WTC11 (cell line): ENCODE results near the gene LRRTM3.

Experiments used
- CREB1 ChIP-seq: sonication (generic); formaldehyde crosslinking; IDR thresholded peaks from 2 replicates; pipeline ENCODE4 v1.8.0; 2023; ENCODE audit warnings: mild to moderate bottlenecking, missing genetic modification reagents
- FOXK1 ChIP-seq: sonication (generic); formaldehyde crosslinking; IDR thresholded peaks from 2 replicates; pipeline ENCODE4 v1.8.0; 2022; ENCODE audit warnings: mild to moderate bottlenecking, moderate library complexity, missing genetic modification reagents
- FOXP1 ChIP-seq: sonication (generic); formaldehyde crosslinking; IDR thresholded peaks from 2 replicates; pipeline ENCODE4 v1.8.0; 2022; ENCODE audit warnings: missing genetic modification reagents, mild to moderate bottlenecking, moderate library complexity, borderline replicate concordance
- NFE2L1 ChIP-seq: sonication (generic); formaldehyde crosslinking; IDR thresholded peaks from 2 replicates; pipeline ENCODE4 v1.8.1; 2023; ENCODE audit warnings: missing genetic modification reagents
- NR3C1 ChIP-seq: sonication (generic); formaldehyde crosslinking; conservative IDR thresholded peaks from 2 replicates; pipeline ENCODE4 v1.8.1; 2023; ENCODE audit warnings: low read depth, mild to moderate bottlenecking, missing genetic modification reagents
- ZNF232 ChIP-seq: sonication (generic); formaldehyde crosslinking; IDR thresholded peaks from 2 replicates; pipeline ENCODE4 v1.8.0; 2022; ENCODE audit warnings: mild to moderate bottlenecking, missing genetic modification reagents
- TF ChIP-seq, protein P1 (sequence below): fragments of 200-600 bp; IDR thresholded peaks from 2 replicates; pipeline ENCODE4 v1.8.0; 2022; ENCODE audit warnings: antibody characterized with exemption
- TF ChIP-seq, protein P2 (sequence below): sonication (generic); formaldehyde crosslinking; IDR thresholded peaks from 2 replicates; pipeline ENCODE4 v1.8.1; 2022; ENCODE audit warnings: missing genetic modification reagents, borderline replicate concordance

DNA sequence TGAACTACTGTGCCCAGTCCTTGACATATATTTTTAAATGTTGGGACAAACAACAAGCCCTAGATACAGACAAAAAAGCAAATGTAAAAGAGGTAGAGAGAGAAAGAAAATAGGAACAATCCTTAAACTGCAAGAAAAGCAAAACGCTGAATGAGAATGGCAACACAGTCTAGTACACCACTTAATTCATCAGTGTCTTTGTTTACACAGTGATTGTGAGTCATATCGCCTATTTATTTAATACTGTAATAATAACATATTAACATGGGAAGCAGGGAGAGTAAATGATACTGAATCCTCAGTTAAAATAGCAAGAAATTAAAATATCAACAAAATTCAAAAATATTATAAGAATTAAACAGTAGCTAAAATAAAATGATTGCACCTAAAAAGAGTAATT is 9.8 kb upstream of the LRRTM3 start:
- TF ChIP-seq, protein P1, sequence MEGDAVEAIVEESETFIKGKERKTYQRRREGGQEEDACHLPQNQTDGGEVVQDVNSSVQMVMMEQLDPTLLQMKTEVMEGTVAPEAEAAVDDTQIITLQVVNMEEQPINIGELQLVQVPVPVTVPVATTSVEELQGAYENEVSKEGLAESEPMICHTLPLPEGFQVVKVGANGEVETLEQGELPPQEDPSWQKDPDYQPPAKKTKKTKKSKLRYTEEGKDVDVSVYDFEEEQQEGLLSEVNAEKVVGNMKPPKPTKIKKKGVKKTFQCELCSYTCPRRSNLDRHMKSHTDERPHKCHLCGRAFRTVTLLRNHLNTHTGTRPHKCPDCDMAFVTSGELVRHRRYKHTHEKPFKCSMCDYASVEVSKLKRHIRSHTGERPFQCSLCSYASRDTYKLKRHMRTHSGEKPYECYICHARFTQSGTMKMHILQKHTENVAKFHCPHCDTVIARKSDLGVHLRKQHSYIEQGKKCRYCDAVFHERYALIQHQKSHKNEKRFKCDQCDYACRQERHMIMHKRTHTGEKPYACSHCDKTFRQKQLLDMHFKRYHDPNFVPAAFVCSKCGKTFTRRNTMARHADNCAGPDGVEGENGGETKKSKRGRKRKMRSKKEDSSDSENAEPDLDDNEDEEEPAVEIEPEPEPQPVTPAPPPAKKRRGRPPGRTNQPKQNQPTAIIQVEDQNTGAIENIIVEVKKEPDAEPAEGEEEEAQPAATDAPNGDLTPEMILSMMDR, result no peak
- TF ChIP-seq, protein P2, sequence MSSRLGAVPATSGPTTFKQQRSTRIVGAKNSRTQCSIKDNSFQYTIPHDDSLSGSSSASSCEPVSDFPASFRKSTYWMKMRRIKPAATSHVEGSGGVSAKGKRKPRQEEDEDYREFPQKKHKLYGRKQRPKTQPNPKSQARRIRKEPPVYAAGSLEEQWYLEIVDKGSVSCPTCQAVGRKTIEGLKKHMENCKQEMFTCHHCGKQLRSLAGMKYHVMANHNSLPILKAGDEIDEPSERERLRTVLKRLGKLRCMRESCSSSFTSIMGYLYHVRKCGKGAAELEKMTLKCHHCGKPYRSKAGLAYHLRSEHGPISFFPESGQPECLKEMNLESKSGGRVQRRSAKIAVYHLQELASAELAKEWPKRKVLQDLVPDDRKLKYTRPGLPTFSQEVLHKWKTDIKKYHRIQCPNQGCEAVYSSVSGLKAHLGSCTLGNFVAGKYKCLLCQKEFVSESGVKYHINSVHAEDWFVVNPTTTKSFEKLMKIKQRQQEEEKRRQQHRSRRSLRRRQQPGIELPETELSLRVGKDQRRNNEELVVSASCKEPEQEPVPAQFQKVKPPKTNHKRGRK (CRISPR knock-in tag), result no peak
- TF ChIP-seq CREB1 (CRISPR knock-in tag) (no peak), FOXK1 (CRISPR knock-in tag) (no peak), ZNF232 (CRISPR knock-in tag) (no peak), NFE2L1 (CRISPR knock-in tag) (no peak), FOXP1 (no peak), NR3C1 (CRISPR knock-in tag) (no peak)
